ENCODE results near the gene ATP13A5.

Gene ATP13A5

GRCh38 chr3:193343726-193344222 is 34.8 kb downstream of the ATP13A5 start (continued):
- no peak for TF ChIP-seq ZNF302 (tag by site-specific recombination; IDR thresholded peaks at IDR 0.05; ENCODE audit: low read depth)
- TF ChIP-seq ZNF416 (tag by site-specific recombination; IDR thresholded peaks at IDR 0.05) = no peak

GRCh38 chr3:193342551-193342950 is 36.0 kb downstream of the ATP13A5 start:
- CTCF ChIA-PET = no interaction called here

GRCh38 chr3:193335031-193335430 is 43.5 kb downstream of the ATP13A5 start:
- TF ChIP-seq ZNF677 (tag by site-specific recombination; IDR thresholded peaks at IDR 0.05) = no peak
- no peak for TF ChIP-seq ZNF354C (tag by site-specific recombination; IDR thresholded peaks at IDR 0.05; ENCODE audit: borderline replicate concordance, low read depth)
- no peak for TF ChIP-seq ZNF600 (tag by site-specific recombination; IDR thresholded peaks at IDR 0.05)
- TF ChIP-seq TCF7L2 (IDR thresholded peaks at IDR 0.05; ENCODE audit: borderline replicate concordance, low read depth, low read length) = no peak
- no peak for TF ChIP-seq ZNF561 (tag by site-specific recombination; IDR thresholded peaks at IDR 0.05; ENCODE audit: borderline replicate concordance)
- no peak for TF ChIP-seq ZNF571 (tag by site-specific recombination; IDR thresholded peaks at IDR 0.05)
- TF ChIP-seq AEBP2 (tag by site-specific recombination; IDR thresholded peaks at IDR 0.05; ENCODE audit: borderline replicate concordance) = no peak
- TF ChIP-seq REST (tag by site-specific recombination; IDR thresholded peaks at IDR 0.05) = no peak
- Histone ChIP-seq H3K4me1 (ENCODE audit: control insufficient read depth, insufficient read depth, low read length) (no peaks in the 10 kb centered on the region), H3K36me3 (ENCODE audit: control insufficient read depth in 2 of 2, insufficient read depth in 1 of 2, low read length in 2 of 2) (no peaks in the 10 kb centered on the region), H3K9me3 (ENCODE audit: control insufficient read depth, insufficient read depth, low read depth, low read length) (no peaks in the 10 kb centered on the region), H3K4me3 (ENCODE audit: low read depth, low read length) (no peak overlapping the region), H3K27ac (ENCODE audit: extremely low read depth, low read depth, low read length) (no peak overlapping the region)
- POLR2A ChIA-PET = no interaction called here
- CTCF ChIA-PET = no interaction called here

More at GRCh38 chr3:193342551-193342950, 36.0 kb downstream of the ATP13A5 start:
- no peaks in the 10 kb centered on the region for H3K36me3 ChIP-seq (ENCODE audit: control insufficient read depth in 2 of 2, insufficient read depth in 1 of 2, low read length in 2 of 2)
- no peaks in the 10 kb centered on the region for H3K4me1 ChIP-seq (ENCODE audit: control insufficient read depth, insufficient read depth, low read length)
- POLR2A ChIA-PET = no interaction called here
- no peak overlapping the region for H3K27ac ChIP-seq (ENCODE audit: extremely low read depth, low read depth, low read length)
- no peak overlapping the region for H3K4me3 ChIP-seq (ENCODE audit: low read depth, low read length)
- no peak for TF ChIP-seq ZNF114 (tag by site-specific recombination; IDR thresholded peaks at IDR 0.05)
- H3K9me3 ChIP-seq (ENCODE audit: control insufficient read depth, insufficient read depth, low read depth, low read length) = no peaks in the 10 kb centered on the region

GRCh38 chr3:193333229-193333628 is 45.3 kb downstream of the ATP13A5 start:
- H3K36me3 ChIP-seq (ENCODE audit: control insufficient read depth in 2 of 2, insufficient read depth in 1 of 2, low read length in 2 of 2) = no peaks in the 10 kb centered on the region
- H3K9me3 ChIP-seq (ENCODE audit: control insufficient read depth, insufficient read depth, low read depth, low read length) = no peaks in the 10 kb centered on the region
- ChIA-PET CTCF (interaction anchor here (0.7 kb wide), 1 partner anchor 20 kb away, joined by 4 read pairs; no protein-coding TSS in a partner anchor), POLR2A (no interaction called here)
- H3K4me3 ChIP-seq (ENCODE audit: low read depth, low read length) = no peak overlapping the region
- no peaks in the 10 kb centered on the region for H3K4me1 ChIP-seq (ENCODE audit: control insufficient read depth, insufficient read depth, low read length)
- no peak overlapping the region for H3K27ac ChIP-seq (ENCODE audit: extremely low read depth, low read depth, low read length)
- no peak for TF ChIP-seq ZNF133 (tag by site-specific recombination; IDR thresholded peaks at IDR 0.05)
- no peak for TF ChIP-seq ZNF433 (tag by site-specific recombination; IDR thresholded peaks at IDR 0.05; ENCODE audit: low read depth)
- no peak for TF ChIP-seq SALL2 (tag by site-specific recombination; IDR thresholded peaks at IDR 0.05; ENCODE audit: borderline replicate concordance)
- no peak for TF ChIP-seq ZNF558 (tag by site-specific recombination; IDR thresholded peaks at IDR 0.05)
- TF ChIP-seq ZNF777 (tag by site-specific recombination; IDR thresholded peaks at IDR 0.05; ENCODE audit: borderline replicate concordance) = no peak
- no peak for TF ChIP-seq ZBTB10 (tag by site-specific recombination; IDR thresholded peaks at IDR 0.05)
- TF ChIP-seq ZNF274 (IDR thresholded peaks at IDR 0.05; ENCODE audit: low read length) = no peak
- TF ChIP-seq ZNF274 (tag by site-specific recombination; IDR thresholded peaks at IDR 0.05; ENCODE audit: borderline replicate concordance) = no peak
- TF ChIP-seq ZNF776 (tag by site-specific recombination; IDR thresholded peaks at IDR 0.05; ENCODE audit: borderline replicate concordance) = no peak
- TF ChIP-seq ZNF19 (tag by site-specific recombination; IDR thresholded peaks at IDR 0.05; ENCODE audit: low read depth) = no peak
- no peak for TF ChIP-seq KLF7 (tag by site-specific recombination; IDR thresholded peaks at IDR 0.05; ENCODE audit: borderline replicate concordance)
- TF ChIP-seq ZNF426 (tag by site-specific recombination; IDR thresholded peaks at IDR 0.05) = no peak

Measured in HEK293 (cell line).